ENCODE data around the gene ARID5A. TPM values are rescaled to one million over a fixed set of nuclear protein-coding genes. Genes with fewer than 3 reads are reported as not detected.
A peak's percentile ranks its signal among the peaks of the same experiment; 100 is the strongest.

ARID5A gene
- total RNA-seq, 3 donors from 2014 or later = 18.9 to 132 (median 56.4) TPM

- Histone ChIP-seq H3K36me3 (no peaks in the 10 kb centered on the region), H3K4me1 (peaks cover 42 to 49% of the 10 kb centered on the region in 2 donors), H3K9me3 (no peaks in the 10 kb centered on the region), H3K27me3 (no peaks in the 10 kb centered on the region), H3K4me3 (peak overlapping the region in 1 of 3 donors; percentile 36), H3K27ac (peak overlapping the region; percentile 95 to 98)
- TF ChIP-seq POLR2AphosphoS5 (IDR thresholded peaks at IDR 0.05) = no peak
- TF ChIP-seq, protein P1, sequence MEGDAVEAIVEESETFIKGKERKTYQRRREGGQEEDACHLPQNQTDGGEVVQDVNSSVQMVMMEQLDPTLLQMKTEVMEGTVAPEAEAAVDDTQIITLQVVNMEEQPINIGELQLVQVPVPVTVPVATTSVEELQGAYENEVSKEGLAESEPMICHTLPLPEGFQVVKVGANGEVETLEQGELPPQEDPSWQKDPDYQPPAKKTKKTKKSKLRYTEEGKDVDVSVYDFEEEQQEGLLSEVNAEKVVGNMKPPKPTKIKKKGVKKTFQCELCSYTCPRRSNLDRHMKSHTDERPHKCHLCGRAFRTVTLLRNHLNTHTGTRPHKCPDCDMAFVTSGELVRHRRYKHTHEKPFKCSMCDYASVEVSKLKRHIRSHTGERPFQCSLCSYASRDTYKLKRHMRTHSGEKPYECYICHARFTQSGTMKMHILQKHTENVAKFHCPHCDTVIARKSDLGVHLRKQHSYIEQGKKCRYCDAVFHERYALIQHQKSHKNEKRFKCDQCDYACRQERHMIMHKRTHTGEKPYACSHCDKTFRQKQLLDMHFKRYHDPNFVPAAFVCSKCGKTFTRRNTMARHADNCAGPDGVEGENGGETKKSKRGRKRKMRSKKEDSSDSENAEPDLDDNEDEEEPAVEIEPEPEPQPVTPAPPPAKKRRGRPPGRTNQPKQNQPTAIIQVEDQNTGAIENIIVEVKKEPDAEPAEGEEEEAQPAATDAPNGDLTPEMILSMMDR (IDR thresholded peaks at IDR 0.05) = no peak
- no peak for TF ChIP-seq POLR2A (IDR thresholded peaks at IDR 0.05)
- intact Hi-C loops (cut with DNase I; ENCODE audit: low total_unique reads) = no loop called here
- DNase-seq (ENCODE audit: low spot score in 2 of 2) = no peak
These were observed 1.2 kb upstream of the ARID5A start for GRCh38 chr2:96535331-96535730.

- intact Hi-C loops (cut with DNase I; ENCODE audit: low total_unique reads) = no loop called here
- DNase-seq (ENCODE audit: low spot score in 2 of 2) = peak in 1 of 2 donors; percentile 63
- no peaks in the 10 kb centered on the region for H3K36me3 ChIP-seq
- H3K4me1 ChIP-seq = peaks cover 35 to 42% of the 10 kb centered on the region in 2 donors
- TF ChIP-seq POLR2A (IDR thresholded peaks at IDR 0.05) (no peak), POLR2AphosphoS5 (IDR thresholded peaks at IDR 0.05) (no peak)
- TF ChIP-seq, protein P1 (IDR thresholded peaks at IDR 0.05) = no peak
- peak overlapping the region; percentile 95 to 99 for H3K27ac ChIP-seq
- peak overlapping the region; percentile 70 to 99 (median 81) for H3K4me3 ChIP-seq
- no peaks in the 10 kb centered on the region for H3K9me3 ChIP-seq
- H3K27me3 ChIP-seq = no peaks in the 10 kb centered on the region
These were observed 648 bp downstream of the ARID5A start for GRCh38 chr2:96537066-96537733.

DNA sequence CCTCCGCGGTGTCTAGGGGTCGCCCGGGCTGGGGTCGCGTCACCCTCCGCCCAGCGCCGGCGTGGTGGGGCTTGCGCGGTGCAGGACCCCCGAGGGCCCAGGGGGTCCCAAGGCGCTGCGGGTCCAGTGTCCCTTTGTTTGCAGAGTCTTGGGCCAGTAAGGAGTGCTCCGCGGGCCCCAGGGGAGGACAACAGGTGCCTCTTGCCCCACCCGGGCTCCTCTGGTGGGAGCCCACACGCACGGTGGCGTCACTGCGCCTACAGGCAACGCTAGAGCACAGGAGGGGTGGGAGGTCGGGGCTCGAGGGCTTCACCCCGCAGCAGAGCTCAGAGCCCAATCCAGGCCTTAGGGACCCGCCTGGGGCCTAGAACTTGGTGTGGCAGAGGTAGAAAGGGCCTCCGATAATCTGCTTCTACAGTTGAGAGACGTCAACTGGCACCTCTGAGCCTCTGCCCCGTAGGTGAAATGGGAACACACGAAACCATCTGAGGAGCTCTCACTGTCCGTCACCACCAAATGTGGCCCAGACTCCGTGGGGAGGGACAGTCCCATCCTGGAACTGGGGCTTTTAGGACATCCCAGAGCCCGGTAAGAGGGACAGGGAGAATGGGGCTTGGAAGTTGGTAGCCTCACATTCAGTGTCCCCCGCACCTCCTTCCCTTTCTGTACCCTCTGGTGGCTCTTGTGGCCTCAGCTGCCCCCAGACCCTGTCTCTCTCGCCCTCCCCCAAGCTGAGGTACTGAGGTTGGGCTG, 1.4 kb downstream of the ARID5A start:
- intact Hi-C loops (cut with DNase I; ENCODE audit: low total_unique reads) = no loop called here
- Histone ChIP-seq H3K27ac (peak overlapping the region; percentile 95 to 99), H3K36me3 (no peaks in the 10 kb centered on the region), H3K9me3 (no peaks in the 10 kb centered on the region), H3K4me3 (peak overlapping the region; percentile 70 to 99 (median 81)), H3K4me1 (peaks cover 29 to 35% of the 10 kb centered on the region in 2 donors), H3K27me3 (no peaks in the 10 kb centered on the region)
- TF ChIP-seq POLR2AphosphoS5 (IDR thresholded peaks at IDR 0.05) (no peak), POLR2A (IDR thresholded peaks at IDR 0.05) (no peak)
- TF ChIP-seq, protein P1 (IDR thresholded peaks at IDR 0.05) = no peak
- no peak for DNase-seq (ENCODE audit: low spot score in 2 of 2)

- no peaks in the 10 kb centered on the region for H3K36me3 ChIP-seq
- intact Hi-C loops (cut with DNase I; ENCODE audit: low total_unique reads) = no loop called here
These were observed 2.1 kb downstream of the ARID5A start for GRCh38 chr2:96538487-96539214.

More at GRCh38 chr2:96538487-96539214, 2.1 kb downstream of the ARID5A start:
- peak; percentile 84 to 90 for DNase-seq (ENCODE audit: low spot score in 2 of 2)
- Histone ChIP-seq H3K4me1 (peaks cover 22 to 28% of the 10 kb centered on the region in 2 donors), H3K4me3 (peak overlapping the region; percentile 70 to 99 (median 81)), H3K27ac (peak overlapping the region; percentile 95 to 99), H3K27me3 (no peaks in the 10 kb centered on the region), H3K9me3 (no peaks in the 10 kb centered on the region)
- TF ChIP-seq, protein P1 (IDR thresholded peaks at IDR 0.05) = no peak
- no peak for TF ChIP-seq POLR2A (IDR thresholded peaks at IDR 0.05)
- peak in 2 of 3 donors; percentile 57 to 81 for TF ChIP-seq POLR2AphosphoS5 (IDR thresholded peaks at IDR 0.05)
